Activated T-cell treated with anti-CD3 and anti-CD28 coated beads for 48 hours (primary cell): ENCODE results near the gene OTUB1.

Experiments
- DNase-seq: peaks from one replicate; pipeline ENCODE4 v3.0.0-alpha.2; 2020; ENCODE audit warnings: low read depth

The OTUB1 gene

DNA sequence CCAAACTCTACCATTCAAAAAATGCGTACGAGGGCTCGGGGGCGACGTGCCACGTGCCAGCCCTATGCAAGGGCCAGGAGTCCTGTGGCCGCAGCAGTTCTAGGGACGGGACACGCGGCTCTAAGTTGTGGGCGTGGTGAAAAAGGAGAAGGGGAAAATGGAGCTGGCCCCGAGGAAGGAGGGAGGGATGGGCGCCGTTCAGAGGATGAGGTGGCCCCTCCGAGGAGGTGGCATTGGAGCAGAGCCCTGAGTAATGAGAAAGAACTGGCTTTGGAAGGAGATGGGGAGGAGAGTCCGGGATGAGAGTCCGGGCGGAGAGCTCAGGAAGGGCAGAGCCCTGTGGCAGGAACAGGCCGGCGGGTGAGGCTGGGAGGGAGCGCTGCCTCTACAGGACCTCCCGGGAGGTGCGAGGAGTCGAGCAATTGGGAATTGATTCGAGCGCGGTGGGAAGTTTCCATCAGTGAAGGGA lies 21.0 kb downstream of the OTUB1 start:
- DNase-seq: no peak

DNA sequence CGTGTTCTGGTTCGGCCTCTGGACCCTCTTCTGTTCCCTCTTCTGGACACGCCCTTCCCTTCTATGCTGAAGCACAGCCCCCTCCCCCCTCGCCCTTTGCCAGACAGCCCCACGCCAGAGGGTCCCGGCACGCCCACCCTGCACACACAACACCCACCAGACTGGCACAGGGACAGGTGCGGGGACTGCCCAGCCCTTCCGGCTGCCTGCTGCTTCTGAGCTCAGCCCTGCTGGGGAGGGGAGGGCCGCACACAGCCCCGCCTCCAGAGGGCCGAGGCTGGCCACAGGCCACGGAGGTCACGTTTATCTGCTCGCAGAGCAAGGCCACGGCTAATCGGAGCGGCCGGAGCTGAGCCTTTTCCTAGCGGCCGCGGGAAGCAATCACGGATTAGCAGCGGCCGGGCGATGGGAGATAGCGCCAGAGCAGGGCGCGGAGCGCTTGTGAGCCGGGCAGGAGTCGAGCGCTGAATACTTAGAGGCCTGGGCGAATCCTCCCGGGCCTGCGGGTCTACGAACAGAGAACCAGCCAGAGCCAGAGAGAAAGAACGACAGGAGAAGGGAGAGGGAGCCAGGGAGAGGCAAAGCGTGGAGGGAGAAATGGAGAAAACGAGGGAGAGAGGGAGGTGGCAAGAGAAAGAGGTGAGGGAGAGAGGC lies 21.5 kb downstream of the OTUB1 start:
- no peak for DNase-seq

DNA sequence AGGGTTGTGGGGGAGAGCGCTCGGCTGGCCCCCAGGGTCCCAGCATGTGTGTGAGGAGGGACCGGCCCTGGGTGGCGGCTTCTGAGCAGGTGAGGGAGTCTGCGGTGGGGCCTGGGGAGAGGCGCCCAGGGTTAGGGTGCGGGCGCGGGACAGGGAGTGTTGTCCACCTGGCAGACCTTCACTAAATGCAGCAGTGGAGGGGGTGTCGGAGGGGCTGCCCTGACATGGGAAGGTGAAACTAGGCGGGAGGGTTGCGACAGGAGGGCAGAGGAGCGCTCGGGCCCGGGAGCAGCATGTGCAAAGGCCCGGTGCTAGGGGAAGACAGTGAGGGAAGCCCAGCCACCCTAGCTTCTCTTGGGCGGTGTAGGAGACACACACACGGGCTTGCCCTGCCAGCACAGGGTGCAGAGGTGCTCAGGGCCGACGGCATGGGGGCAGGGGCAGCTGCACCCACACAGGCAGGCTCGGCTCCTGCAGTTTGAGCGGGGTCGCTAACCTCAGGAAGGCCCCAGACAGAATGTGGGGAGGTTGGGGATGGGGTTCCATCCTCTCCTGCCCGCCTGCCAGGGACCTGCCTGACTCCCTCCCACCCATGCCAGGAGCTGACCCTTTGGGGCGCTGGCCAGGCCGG lies 22.2 kb downstream of the OTUB1 start:
- DNase-seq: no peak

DNA sequence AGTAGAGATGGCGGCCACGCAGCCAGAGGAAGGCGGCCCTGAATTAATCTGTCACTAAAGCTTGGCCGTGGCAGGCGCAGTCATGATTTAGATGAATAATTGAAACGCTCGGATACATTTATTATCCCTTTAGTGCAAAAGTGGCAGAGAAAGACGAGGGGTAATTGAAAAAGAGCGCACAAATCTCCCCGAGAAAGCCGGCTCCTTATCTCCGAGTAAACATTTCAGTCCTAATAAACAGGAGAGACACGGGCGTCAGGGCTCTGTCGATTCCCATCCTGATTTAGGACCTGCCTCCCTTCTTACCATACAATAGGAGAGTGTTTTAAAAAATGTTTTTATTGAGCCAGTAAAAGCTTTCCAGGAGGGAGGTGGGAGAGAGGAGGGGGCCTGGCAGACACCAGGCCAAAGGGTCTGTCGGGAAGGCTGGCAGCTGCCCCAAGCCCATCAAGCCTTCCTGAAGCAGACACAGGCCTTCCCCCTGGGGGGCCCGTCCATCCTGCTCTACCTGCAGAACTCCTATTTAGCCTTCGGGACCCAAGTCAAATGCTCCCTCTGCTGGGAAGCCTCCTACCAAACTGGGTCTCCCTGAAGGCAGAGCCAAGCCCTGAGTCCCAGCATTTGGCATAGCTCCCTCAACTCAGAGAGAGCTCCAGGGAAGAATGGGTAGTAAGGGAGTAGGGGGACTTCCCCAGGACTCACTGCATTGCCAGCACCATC lies 22.8 kb downstream of the OTUB1 start:
- DNase-seq: no peak

DNA sequence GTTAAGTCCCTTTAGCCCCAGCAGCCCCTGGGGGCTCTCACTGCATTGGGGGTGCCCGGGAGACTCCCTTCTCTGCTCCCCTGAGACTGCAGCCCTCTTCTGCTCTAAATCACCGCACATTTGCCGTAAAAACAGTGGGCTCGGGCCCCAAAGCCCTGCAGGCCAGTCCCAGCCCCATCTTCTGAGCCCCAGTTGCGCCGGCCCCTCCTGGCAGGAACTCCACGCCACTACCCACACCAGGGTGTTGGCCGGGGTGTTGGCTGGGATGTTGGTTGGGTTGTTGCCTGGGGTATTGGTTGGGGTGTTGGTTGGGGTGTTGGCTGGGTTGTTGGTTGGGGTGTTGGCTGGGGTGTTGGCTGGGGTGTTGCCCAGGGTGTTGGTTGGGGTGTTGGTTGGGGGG lies 23.5 kb downstream of the OTUB1 start:
- DNase-seq: no peak

DNA sequence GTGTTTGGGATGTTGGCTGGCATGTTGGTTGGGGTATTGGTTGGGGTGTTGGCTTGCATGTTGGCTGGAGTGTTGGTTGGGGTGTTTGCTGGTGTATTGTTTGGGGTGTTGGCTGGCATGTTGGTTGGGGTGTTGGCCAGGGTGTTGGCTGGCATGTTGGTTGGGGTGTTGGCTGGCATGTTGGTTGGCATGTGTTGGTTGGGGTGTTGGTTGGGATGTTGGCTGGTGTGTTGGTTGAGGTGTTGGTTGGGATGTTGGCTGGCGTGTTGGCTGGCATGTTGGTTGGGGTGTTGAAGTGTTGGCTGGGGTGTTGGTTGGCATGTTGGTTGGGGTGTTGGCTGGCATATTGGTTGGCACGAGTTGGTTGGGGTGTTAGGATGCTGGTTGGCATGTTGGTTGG lies 24.5 kb downstream of the OTUB1 start:
- no peak for DNase-seq

DNA sequence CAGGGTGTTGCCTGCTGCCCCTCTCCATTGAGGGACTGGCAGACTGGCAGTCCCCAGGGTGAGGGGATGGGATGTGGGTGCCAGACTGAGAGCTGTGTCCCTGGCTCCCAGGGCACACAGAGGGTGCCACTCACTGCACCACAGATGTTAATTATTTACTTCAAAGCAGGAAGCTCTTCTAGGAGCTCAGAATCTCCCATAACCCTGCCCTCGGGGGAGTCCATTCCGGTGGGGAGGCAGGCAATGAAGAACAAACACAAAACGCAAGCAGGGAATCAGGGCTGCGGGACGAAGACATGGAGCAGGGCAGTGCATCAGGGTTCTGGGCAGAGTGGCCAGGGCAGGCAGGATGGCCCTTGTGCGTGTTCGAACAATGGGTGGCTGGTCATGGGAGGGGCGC lies 25.1 kb downstream of the OTUB1 start:
- no peak for DNase-seq

DNA sequence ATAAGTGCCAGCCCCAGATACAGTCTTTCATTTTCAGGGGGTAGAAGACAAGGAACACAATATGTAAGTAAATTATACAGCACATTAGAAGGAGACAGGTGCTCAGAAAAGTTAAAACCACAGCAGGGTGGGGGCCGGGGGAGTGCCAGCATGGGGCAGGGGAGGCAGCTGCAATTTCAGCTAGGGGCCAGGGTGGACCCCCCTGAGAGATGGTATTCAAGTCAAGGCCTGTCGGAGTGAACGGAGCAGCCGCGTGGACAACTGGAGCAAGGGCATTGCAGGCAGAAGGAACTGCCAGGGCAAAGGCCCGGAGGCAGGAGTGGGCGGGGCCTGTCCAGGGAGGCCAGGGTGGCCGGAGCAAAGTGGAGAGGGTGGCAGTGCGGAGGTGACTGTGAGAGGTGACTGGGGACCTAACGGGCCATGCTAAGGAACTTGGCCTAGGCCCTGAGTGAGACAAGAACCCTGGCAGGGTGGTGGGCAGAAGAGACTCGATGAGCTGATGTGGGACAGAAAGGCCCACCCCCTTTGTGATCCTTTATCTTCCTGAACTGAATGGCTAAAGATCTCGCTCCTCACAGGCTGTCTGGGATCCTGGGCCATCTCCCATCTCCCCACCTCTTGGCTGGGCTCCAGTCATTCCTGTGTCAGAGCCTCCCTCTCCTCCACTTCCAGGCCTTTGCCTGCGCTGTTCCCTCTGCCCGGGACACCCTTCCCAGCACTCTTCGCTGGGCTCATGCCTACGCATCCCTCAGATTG lies 27.1 kb downstream of the OTUB1 start:
- DNase-seq: no peak

DNA sequence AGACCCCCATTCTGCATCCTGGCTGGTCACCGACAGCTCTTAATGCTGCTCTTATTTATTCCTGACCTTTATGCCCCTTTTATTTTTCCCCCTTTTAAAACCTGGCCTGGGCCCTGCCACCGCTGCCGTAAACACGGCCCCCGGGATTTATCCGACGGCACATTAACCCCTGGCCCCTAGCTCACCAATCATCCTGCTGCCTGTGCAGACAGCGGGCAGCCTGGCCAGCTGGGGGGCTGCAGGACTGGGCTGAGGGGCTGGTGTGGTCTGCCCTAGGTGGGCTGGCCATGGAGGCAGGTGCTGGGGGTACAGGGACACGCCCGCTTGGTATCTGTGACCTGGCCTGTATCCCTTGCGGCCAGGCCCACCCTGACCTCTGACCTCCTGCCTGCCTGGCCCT lies 28.1 kb downstream of the OTUB1 start:
- no peak for DNase-seq

DNA sequence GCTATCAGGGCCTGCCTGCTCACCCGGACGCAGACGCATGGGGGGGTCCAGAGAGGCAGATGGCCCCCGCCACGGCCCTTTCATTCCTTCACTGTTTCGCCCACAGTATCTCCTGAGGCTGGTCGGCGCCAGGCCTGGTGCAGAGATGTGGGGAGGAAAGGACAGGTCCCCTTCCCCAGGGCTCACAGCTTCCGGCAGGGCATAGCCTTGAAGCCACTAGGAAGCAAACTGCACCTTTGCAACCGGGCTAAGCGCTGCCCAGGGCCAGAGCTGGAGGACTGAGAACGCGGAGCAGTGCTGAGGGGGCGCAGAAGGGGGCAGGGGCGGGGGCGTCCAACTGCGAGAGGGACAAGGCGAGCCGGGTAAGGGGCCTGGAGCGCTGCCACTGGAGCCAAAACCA lies 29.3 kb downstream of the OTUB1 start:
- no peak for DNase-seq

DNA sequence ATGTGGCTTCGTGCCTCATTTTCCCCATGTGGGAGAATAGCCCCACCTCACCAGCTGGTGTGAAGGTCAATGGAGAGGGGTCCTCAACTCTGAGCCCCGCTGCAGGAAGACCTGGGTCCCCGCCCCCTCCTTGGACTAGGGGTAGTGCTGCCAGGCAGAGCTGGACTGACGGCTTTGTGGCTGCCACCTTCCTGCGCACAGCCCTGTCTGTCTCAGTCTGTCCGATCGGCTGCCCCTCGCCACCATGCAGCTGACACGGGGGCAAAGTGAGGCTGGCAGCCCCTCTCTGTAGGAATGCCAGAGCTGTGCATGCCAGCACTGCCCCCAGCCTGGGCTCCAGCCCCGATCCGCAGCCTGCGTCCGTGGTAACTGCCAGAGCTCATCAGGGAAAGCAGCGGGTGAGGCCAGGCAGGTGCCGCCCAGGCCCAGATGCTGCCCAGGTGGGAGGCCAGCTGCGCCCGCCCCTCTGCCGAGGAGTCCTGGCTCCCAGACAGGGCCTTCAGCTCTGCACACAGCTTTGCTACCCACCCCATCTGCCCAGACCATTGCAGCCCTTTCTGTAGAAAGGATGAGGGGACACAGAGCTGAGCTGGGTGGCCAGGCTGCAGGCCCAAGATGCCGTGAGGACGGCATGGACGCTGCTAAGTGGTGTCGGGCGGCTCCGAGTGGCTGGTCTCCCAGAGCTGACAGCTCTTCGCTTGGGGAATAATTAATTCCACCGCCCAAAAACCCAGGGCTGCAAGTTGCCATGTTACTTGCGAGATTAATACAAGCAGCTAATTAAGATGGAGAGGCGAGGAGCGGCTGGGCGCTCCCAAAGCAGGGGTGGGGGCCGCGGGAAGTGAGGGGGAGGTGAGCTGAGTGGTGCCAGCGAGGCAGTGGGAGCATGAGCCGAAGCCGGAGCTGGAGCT lies 30.0 kb downstream of the OTUB1 start:
- DNase-seq: no peak

DNA sequence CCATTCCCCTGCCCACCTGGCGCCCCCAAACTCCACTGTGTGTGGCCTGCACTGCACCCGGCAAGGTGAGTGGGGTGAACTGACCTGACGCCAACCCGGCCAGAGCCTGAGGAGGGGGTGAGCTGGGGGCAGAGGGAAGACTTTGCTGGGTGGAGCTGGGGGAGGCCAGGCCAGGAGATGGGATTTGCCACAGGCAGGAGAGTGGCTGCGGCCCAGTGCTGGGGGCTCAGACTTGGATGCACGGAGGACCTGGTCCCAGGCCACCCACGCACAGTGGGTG lies 31.6 kb downstream of the OTUB1 start:
- DNase-seq: no peak

DNA sequence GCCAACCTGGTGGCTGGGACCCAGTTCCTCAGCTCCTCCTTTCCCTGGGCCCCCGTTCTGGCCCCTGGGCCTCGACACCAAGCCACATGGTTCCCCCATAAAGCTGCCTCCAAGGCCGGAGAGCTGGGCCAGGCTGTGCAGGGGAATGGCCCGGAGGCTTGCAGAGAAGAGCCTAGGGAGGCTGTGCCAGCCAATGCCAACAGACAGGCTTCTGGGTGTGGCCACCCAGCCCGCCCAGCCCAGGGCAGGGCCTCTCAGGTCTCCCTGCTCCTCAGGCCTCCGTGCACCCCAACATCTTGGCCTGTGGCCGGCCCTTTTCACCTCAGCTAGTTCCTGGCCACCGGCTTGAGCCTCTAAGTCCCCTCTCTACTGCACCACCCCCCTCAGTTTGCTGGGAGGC lies 32.1 kb downstream of the OTUB1 start:
- no peak for DNase-seq

DNA sequence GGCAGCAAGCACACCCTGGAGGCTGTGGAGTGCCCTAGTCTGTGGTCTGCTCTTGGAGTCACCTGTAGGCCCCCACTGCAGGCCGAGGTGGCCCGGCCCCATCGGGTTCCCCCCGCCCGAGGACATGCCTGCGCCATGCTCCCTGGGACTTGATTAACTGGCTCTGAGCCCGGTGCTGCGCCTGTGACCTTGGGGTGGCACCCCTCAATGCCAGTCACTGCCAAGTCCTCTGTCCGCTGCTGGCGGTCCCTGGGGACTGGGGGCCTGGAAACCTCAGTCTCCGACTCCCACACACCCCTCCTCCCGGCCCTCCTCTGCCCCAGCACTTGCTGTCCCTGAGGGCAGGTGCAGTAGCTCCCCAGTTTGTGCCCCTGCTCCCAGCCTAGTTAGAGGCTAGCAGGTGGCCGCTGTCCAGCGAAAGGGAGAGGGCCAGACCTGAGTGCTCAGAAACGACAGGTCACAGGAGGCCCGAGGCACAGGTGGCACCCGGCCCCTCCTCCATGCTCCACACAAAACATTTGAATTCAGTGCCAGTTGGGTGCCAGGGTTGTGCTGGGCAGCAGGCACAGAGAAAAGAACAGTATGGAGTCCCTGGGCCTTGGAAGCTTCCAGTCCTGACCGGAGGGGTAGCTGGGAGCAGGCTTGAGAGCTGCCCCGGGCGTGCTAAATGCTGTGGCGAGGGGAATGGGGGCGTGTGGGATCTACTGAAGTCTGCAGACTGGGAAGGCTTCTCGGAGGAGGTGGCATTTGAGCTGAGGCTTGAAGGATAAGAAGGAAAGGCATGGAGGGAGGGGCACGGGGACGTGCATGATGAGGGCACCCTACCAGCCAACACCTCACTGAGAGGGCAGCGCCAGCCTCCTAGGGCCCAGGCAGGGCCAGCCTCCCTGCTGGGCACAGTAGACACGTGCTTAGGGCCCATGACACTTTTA lies 33.1 kb downstream of the OTUB1 start:
- DNase-seq: no peak

DNA sequence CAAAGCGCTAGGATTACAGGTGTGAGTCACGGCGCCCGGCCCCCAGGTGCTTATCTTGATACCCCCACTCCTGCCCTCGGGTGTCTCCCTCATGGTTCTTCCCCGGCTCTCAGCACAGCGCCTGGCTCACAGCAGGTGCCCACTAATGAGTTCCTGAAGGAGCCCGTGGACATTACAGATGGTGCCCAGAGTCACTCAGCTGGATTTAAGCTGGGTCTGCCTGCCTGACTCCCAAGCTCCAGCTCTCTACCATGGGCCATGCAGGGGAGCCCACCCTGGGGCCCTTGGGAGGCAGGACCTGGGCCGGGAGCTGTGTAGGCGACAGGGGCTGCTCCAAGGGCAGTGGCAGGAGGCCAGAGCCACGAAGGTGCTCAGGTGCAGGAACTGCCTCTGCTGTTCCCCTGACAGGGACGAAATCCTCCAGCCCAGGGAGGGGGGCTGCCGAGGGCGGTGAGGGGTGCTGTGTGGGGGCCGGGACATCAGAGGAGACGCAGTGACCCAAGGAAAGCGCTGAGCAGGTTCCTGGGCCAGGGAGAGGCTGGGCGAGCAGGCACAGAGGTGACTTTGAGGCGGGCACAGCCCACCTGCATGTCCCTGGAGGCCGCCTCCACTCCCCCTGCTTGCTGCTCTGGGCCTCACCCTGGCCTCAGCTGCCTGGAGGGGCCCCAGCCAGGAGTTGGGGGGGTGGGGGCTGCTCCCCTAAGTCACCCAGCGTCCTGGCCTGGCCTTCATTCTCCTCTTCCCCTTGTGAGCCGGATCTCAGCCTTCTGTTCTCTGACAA lies 34.9 kb downstream of the OTUB1 start:
- no peak for DNase-seq

DNA sequence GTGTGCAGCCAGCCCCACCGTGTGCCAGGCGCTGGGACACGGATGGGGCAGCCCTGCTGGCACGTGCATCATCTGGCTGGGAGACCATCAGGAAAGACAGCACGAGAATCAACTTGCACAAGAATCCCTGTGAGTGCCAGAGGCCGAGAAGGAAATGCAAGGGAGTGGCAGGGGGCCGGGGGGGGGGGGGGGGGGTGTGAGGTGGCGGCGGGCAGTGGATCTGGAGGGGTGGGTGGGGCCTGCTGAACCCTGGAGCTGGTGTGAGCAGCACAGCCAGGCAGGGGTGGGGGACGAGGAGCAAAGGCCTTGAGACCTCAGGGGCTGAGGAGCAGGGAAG lies 35.5 kb downstream of the OTUB1 start:
- DNase-seq: no peak

DNA sequence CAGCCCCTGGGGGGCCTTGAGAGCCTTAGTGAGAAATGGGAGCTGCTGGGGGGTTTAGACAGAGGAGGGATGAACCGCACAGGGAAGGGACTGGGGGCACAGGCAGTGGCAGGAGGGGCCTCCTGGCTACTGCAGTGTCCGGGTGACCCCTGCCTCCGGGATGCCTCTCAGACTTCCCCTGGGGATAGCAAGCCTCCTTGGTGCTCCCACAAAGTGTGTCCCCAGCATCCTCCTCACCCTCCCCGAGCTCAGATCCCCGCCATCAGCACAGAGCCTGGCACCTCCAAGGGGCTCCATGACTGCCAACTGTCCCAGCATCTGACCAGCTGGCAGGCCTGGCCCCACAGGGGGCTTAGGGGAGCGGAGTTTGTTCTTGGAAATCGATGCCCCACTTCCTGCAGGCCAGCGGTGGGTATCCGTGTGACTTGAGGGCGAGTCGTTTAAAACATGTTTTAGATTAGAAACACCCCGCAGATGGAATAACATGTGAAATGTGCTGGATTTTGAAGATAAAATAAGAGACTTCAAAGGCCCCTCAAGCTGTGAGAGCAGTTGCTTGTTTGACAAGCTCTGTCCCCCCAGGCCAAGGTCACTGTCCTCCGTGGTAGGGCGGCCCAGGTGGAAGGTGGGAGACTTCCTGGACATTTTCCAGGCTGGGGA lies 36.0 kb downstream of the OTUB1 start:
- DNase-seq: no peak

DNA sequence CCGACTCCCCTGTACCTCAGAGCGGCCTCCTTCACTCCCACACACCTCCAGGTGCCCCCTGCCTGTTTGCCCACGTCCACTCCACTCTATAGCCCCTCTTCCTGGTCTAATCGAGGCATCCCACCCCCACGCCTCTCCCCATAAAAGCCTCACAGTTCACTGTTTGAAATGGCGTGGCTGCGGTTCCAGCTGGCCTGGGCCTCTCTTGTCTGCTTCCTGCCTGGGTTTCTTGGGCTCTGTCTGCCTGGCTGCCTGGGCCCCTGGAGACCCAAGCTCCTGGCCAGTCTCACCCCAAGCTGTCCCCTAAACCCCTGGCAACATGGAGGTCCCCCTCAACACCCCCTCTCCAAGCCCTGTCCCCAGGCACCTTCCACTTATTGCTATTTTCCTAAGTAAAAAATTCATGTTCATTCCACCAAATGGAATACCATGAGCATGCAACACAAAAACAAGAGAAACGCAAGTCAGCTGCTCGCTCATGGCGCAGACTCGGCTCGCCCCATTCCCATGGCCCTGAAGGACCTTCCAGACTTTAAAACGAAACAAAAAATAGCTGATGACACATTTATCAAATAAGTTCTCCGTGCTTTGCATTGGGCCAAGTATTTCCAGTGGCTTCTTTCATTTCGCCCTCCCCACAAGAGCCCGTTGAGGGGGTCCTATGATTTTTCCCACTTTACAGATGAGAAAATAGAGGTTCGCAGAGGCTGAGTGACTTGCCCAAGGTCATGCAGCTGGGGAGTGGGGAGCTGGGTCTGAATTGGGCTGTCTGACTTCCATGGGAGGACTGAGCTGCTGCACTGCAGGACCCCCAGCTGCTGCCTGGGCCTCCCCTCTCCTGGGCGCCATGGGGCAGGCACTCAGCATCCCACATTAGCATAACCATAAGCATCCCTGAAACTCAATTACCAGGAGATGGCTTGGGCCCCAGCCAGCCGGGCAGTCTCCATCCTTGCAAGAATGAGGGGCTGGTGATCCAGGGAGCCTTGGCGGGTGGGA lies 37.8 kb downstream of the OTUB1 start:
- no peak for DNase-seq
